Activated CD8-positive, alpha-beta memory T cell treated with anti-CD3 and anti-CD28 coated beads, Interleukin-2, amount 10 ng/mL, durations not matched to agents 7 days and 5 days (primary cell): ENCODE measurements around the gene UPK1B. TPM values are rescaled to one million over a fixed set of nuclear protein-coding genes. Genes with fewer than 3 reads are reported as not detected.
"Not testable (repeated sequence)": the region's sequence is repeated elsewhere in the genome, so short reads cannot be mapped to it uniquely, and the experiment has no call there.

Source experiments
- ATAC-seq: fragments of 150-1000 bp; cut with Tn5 transposase; one replicate; pipeline ENCODE4 v1.10.0; 2021; ENCODE audit warnings: moderate library complexity
- CTCF ChIA-PET: fragments of 350-600 bp; sonication (Branson Sonifier 250); formaldehyde crosslinking; loops from one replicate; lab custom pipeline; 2021; ENCODE audit warnings: antibody characterized with exemption; lab: Charles Lee
- DNase-seq: peaks from one replicate; pipeline ENCODE4 v3.0.0-alpha.2; 2020
- H3K27ac Mint-ChIP-seq: one replicate; pipeline ENCODE4 v1.8.0; 2021; ENCODE audit warnings: mild to moderate bottlenecking, mixed read lengths
- H3K27me3 Mint-ChIP-seq: one replicate; pipeline ENCODE4 v1.8.0; 2021; ENCODE audit warnings: mixed read lengths
- H3K36me3 Mint-ChIP-seq: one replicate; pipeline ENCODE4 v1.8.0; 2021; ENCODE audit warnings: mild to moderate bottlenecking, mixed read lengths
- H3K4me1 Mint-ChIP-seq: one replicate; pipeline ENCODE4 v1.8.0; 2021; ENCODE audit warnings: mixed read lengths
- H3K4me3 Mint-ChIP-seq: one replicate; pipeline ENCODE4 v1.8.0; 2021; ENCODE audit warnings: mild to moderate bottlenecking, moderate library complexity, mixed read lengths
- H3K9me3 Mint-ChIP-seq: one replicate; pipeline ENCODE4 v1.8.0; 2022; ENCODE audit warnings: low read depth, mixed read lengths
- total RNA-seq, 2 experiments: library from RNA; stranded (reverse); gene quantifications; one replicate each; pipeline ENCODE4 v1.2.3, GENCODE V29; 2021

UPK1B gene
- total RNA-seq, 2 experiments from 2014 or later = not detected

DNA sequence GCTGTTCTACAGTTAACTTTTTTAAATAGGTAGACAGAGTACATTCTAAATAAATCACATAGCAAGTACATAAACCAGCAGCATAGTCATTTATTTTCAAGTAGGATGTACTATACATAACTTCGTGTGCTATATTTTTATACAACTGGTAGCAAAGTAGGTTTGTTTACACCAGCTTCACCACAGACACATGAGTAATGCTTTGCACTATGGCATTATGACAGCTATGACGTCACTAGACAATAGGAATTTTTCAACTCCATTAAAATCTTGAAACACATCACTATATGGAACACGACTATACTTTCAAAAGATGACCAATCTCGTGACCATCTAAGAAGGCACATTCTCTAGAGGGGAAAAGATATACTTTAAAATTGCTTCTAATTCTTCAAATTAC is 23.9 kb upstream of the UPK1B start:
- DNase-seq (no peak), ATAC-seq (peak; percentile 39)
- CTCF ChIA-PET = interaction anchor here (1.5 kb wide), 1 partner anchor 91 kb away, joined by 3 read pairs; the partner anchor contains the start of gene B4GALT4
- Mint-ChIP-seq H3K4me1 (peaks cover 7% of the 10 kb centered on the region), H3K27me3 (peaks cover 13% of the 10 kb centered on the region), H3K9me3 (peaks cover 5% of the 10 kb centered on the region), H3K27ac (no peak overlapping the region), H3K36me3 (no peaks in the 10 kb centered on the region), H3K4me3 (no peak overlapping the region)

DNA sequence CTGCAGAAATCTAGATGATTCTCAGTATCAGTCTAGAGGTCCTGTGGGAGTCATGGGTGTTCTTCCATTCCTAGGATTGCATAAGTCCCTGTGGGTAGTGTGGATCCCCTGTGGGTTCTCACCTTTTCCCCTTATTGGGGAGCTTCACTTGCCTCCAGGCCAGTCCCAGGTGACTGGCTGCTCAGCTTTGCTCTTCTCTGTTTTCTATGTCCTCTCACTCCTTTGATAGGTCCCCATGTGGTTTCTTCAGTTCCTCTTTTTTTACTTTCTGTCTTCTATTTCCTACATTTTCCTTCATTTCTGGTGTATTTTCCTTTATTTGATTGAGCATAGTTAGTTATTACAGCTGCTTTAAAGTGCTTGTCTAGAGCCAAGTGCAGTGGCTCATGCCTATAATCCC is 16.5 kb upstream of the UPK1B start:
- ATAC-seq (no peak), DNase-seq (no peak)
- Mint-ChIP-seq H3K27me3 (peaks cover 36% of the 10 kb centered on the region), H3K9me3 (peaks cover 8% of the 10 kb centered on the region), H3K4me3 (no peak overlapping the region), H3K36me3 (no peaks in the 10 kb centered on the region), H3K4me1 (no peaks in the 10 kb centered on the region), H3K27ac (no peak overlapping the region)
- CTCF ChIA-PET = interaction anchor here (1.9 kb wide), 1 partner anchor 84 kb away, joined by 5 read pairs; the partner anchor contains the start of gene B4GALT4

DNA sequence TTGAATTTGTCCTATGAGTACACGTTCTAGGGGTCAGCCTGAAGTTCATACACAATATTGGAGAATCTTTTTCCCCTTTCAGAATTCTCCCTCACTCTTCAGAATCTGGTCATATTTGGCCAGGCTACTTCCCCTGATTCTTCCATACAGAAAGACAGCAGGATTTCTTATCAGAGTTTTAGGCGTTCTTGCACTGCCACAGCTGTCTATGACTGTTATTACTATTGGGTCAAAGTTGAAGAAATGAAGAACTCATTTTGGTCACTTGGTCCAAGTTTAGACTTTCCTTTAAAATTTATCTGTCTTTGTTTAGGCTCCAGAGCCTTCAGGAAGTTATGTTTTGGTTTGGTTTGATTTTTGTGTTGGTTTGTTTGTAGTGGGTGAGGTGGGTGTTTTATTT is 15.4 kb upstream of the UPK1B start:
- no peak for ATAC-seq
- DNase-seq = no peak
- H3K4me3 Mint-ChIP-seq = no peak overlapping the region
- CTCF ChIA-PET = no interaction called here
- H3K27me3 Mint-ChIP-seq = peaks cover 34% of the 10 kb centered on the region
- no peaks in the 10 kb centered on the region for H3K4me1 Mint-ChIP-seq
- H3K9me3 Mint-ChIP-seq = peaks cover 8% of the 10 kb centered on the region
- no peaks in the 10 kb centered on the region for H3K36me3 Mint-ChIP-seq
- H3K27ac Mint-ChIP-seq = no peak overlapping the region

DNA sequence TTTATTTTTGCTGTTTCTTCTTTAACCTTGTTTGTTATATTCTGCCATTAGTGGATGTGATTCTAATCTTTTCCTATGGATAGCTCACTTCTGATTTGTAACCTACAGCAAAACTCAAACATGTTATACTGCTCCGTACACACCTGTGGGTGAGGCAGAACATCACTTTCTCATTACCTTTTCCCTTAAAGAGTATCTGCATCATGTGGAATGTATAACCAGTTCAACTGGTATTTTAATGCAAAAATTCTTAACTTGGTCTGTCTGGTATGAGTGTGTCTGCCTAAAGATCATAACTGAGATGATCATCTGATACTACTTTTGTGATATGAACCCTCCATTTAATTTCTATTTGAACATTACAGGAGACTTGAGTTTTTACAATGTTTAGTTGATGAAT is 13.0 kb upstream of the UPK1B start:
- H3K4me1 Mint-ChIP-seq = no peaks in the 10 kb centered on the region
- no peaks in the 10 kb centered on the region for H3K36me3 Mint-ChIP-seq
- CTCF ChIA-PET = no interaction called here
- no peaks in the 10 kb centered on the region for H3K9me3 Mint-ChIP-seq
- ATAC-seq (no peak), DNase-seq (no peak)
- no peak overlapping the region for H3K4me3 Mint-ChIP-seq
- H3K27ac Mint-ChIP-seq = no peak overlapping the region
- H3K27me3 Mint-ChIP-seq = peaks cover 33% of the 10 kb centered on the region

DNA sequence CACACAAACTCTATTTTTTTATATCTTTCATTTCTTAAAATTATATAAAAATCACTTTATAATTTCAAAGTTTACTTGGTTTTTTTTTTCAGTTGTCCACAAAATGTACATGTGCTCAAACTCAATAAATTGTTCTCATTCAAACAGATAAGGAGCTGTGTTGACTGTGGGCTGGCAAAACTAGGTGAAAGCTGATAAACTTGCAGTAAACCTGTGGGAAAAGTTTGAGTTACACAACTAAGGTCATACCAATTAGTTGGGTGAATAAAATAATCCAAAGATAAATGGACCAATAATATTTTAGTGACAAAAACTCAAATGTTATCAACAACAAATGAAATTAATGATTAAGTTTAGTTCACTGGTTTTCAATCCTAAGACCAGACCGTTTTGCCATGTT is 12.6 kb upstream of the UPK1B start:
- Mint-ChIP-seq H3K4me1 (no peaks in the 10 kb centered on the region), H3K27me3 (peaks cover 32% of the 10 kb centered on the region), H3K27ac (no peak overlapping the region), H3K4me3 (no peak overlapping the region), H3K9me3 (no peaks in the 10 kb centered on the region), H3K36me3 (no peaks in the 10 kb centered on the region)
- no peak for DNase-seq
- ATAC-seq = no peak
- CTCF ChIA-PET = no interaction called here

DNA sequence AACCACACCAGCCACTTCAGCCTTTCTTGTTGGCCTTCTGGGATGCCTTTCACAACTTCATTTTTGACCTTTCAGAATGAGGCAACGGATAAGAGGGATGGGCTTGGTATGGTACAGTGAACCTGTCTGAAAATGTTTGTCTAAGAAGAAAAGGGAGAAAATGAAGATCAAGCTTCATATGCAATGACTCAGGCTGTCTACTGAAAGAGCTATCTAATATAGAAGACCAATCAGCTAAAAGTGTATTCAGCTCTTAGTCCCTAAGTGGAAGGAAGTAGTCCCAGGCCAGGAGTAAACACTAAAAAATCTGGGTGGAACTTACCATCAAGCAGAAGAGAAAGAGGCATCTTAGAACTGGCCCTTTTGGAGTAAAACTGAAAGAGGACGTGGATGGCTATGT is 12.2 kb upstream of the UPK1B start:
- H3K27me3 Mint-ChIP-seq = peaks cover 32% of the 10 kb centered on the region
- CTCF ChIA-PET = interaction anchor here (1.3 kb wide), 1 partner anchor 13 kb away, joined by 3 read pairs; the partner anchor contains the start of gene UPK1B
- H3K4me1 Mint-ChIP-seq = no peaks in the 10 kb centered on the region

DNA sequence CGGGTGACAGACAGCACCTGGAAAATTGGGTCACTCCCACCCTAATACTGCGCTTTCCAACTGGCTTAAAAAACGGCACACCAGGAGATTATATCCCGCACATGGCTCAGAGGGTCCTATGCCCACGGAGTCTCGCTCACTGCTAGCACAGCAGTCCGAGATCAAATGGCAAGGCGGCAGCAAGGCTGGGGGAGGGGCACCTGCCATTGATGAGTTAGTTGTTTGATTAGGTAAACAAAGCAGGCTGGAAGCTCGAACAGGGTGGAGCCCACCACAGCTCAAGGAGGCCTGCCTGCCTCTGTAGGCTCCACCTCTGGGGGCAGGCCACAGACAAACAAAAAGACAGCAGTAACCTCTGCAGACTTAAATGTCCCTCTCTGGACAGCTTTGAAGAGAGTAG is 8.7 kb upstream of the UPK1B start:
- ATAC-seq, DNase-seq, H3K36me3 Mint-ChIP-seq, H3K4me1 Mint-ChIP-seq, H3K4me3 Mint-ChIP-seq, CTCF ChIA-PET, H3K27ac Mint-ChIP-seq, H3K9me3 Mint-ChIP-seq: not testable (repeated sequence)
- H3K27me3 Mint-ChIP-seq = peaks cover 27% of the 10 kb centered on the region

More for the DNA sequence above, 12.2 kb upstream of the UPK1B start:
- H3K9me3 Mint-ChIP-seq = no peaks in the 10 kb centered on the region
- ATAC-seq = no peak
- DNase-seq = no peak
- no peak overlapping the region for H3K4me3 Mint-ChIP-seq
- H3K27ac Mint-ChIP-seq = no peak overlapping the region
- no peaks in the 10 kb centered on the region for H3K36me3 Mint-ChIP-seq

DNA sequence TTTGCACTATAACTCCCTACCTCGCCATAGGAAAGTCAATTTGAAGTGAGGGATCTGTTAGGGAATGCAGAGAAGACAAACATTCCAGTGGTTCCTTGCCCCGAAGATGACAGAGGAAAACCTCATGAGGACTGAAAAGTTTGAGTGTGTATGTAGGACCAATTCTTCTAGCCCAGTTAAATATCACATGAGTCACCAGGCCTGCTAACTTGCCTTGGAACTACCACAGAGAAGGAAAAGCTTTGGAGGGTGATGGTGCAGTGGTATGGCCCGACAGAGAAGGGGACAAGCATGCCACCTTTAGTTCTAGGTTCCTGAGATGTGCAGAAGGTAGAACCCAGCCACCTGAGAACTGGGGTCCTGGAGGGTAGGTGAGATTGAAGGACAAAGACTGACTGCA is 2.6 kb upstream of the UPK1B start:
- H3K4me3 Mint-ChIP-seq = no peak overlapping the region
- H3K9me3 Mint-ChIP-seq = no peaks in the 10 kb centered on the region
- H3K36me3 Mint-ChIP-seq = no peaks in the 10 kb centered on the region
- H3K27ac Mint-ChIP-seq = no peak overlapping the region
- no peaks in the 10 kb centered on the region for H3K4me1 Mint-ChIP-seq
- ATAC-seq = no peak
- no peak for DNase-seq
- CTCF ChIA-PET = no interaction called here
- peaks cover 22% of the 10 kb centered on the region for H3K27me3 Mint-ChIP-seq

DNA sequence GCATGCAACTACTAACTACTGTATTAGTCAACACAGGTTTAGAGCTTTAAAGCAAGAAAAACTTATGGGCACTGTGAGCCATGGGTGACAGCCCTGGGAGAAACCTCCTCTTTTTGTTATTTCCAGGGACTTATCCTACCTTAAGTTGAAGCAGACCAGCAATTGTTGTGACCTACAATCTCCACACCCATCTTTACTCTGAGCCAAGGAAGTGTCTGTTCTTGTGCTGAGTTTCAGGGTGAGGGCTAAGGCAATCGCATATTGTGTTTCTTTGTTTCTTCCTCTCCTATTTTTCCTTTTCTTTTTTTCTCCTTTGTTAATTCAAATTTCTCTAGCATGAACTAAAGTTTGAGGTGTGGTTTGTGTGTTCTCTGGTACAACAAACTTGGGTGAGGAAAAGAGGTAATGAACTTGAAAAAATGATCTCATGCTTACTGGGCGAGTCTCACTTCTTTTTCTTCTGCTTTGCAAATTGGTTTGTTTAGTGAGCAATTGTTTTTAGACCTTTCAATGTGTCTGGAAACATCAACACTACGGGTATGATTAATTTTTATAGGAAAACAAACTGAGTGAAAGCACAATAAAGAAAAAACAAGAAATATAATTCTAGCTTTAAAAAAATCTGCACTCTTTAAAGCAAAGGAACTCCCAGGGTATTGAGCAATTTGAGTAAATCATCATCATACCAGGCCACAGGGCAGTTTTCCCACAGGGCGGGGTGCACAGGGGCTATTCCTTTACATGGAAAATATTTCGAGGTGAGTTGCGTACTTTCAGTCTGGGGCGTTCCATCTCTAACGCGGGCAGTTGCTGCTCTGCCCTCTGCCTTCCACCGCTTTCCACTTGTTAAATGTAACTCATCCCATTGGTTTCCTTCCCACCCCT is 2.7 kb downstream of the UPK1B start:
- Mint-ChIP-seq H3K36me3 (no peaks in the 10 kb centered on the region), H3K27me3 (peaks cover 32% of the 10 kb centered on the region), H3K9me3 (no peaks in the 10 kb centered on the region), H3K4me1 (no peaks in the 10 kb centered on the region), H3K4me3 (no peak overlapping the region), H3K27ac (no peak overlapping the region)
- DNase-seq (no peak), ATAC-seq (no peak)
- CTCF ChIA-PET = no interaction called here

DNA sequence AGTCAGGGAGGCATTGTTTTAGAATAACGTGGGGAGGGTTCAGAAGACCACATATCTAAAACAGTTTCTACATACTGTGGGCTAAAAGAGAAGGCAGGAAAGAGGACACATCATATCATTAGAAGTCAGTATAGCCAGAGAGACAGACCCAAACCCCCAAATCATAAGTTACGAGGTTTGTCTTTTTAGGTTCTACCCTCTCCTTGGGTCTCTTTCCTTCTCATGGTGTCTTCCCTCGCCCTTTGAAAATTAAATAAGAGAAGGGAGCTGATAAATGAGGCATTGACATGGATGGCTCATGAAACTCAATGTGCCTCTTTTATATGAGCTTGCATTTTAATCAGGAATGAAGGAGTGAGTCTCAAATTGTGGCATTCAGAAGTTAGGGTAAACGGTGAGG is 3.4 kb downstream of the UPK1B start:
- CTCF ChIA-PET = no interaction called here
- Mint-ChIP-seq H3K36me3 (no peaks in the 10 kb centered on the region), H3K9me3 (no peaks in the 10 kb centered on the region), H3K27me3 (peaks cover 32% of the 10 kb centered on the region), H3K27ac (no peak overlapping the region), H3K4me1 (no peaks in the 10 kb centered on the region), H3K4me3 (no peak overlapping the region)
- DNase-seq (no peak), ATAC-seq (no peak)

DNA sequence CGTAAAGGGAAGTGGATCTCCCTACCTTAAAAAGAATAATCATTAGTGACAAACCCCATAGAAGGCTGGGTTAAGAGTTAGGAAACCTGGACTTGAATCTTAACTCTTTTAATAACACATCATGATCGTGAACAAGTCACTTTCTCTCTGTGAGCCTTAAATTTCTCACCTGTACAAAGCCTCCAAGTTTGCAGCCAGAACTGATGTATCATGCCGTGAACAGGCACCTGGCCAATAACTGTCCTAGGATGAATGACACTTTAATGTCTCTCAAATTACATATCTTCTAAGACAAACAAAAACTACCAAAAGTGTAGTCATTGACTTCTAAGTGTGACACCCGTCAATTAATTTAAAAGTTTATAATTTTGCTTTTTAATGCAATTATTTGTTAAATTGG is 3.9 kb downstream of the UPK1B start:
- peaks cover 32% of the 10 kb centered on the region for H3K27me3 Mint-ChIP-seq
- DNase-seq (no peak), ATAC-seq (no peak)
- CTCF ChIA-PET = no interaction called here
- H3K4me1 Mint-ChIP-seq = no peaks in the 10 kb centered on the region
- no peak overlapping the region for H3K27ac Mint-ChIP-seq
- no peak overlapping the region for H3K4me3 Mint-ChIP-seq
- H3K9me3 Mint-ChIP-seq = no peaks in the 10 kb centered on the region
- H3K36me3 Mint-ChIP-seq = no peaks in the 10 kb centered on the region

DNA sequence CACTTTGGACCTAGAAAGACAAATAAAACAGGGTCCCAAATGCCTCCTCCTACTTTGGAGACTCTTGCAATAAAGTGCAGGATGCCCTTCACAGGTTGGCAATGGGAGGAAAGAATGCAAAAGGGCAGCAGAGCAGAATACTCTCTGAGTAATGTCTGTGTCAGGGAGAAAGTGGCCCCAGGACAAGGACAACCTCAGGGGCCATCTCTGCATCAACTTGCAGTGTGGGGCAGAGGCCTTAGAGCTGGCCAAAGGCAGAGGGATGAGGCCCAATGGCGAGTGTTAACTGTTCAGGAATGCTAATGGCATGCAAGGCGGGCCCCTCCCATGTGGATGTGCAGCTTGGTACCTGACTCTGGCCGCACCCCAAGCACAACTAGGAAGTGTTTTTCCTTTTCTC is 8.4 kb downstream of the UPK1B start:
- Mint-ChIP-seq H3K27ac (no peak overlapping the region), H3K4me3 (no peak overlapping the region), H3K4me1 (no peaks in the 10 kb centered on the region), H3K9me3 (no peaks in the 10 kb centered on the region), H3K27me3 (peaks cover 5% of the 10 kb centered on the region), H3K36me3 (no peaks in the 10 kb centered on the region)
- ATAC-seq (no peak), DNase-seq (no peak)
- CTCF ChIA-PET = interaction anchor here (2.1 kb wide), 1 partner anchor 60 kb away, joined by 4 read pairs; no protein-coding TSS in a partner anchor

DNA sequence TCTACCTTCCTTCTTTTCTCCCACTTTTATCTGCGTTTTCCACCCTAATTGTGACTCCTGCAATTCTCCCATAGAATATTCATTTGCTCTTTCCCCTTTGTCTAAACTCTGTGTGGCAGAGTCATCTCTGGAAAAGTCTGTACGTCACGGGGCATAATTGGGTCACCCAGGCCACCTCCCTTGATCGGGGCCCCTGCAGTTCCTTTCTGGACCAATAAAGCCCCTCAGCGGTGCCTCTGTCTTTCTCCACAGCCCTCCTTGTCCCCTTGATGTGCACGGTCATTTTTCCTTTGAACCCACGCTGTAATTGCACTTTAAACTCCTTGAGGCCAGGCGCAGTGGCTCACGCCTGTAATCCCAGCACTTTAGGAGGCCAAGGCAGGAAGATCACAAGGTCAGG is 10.7 kb downstream of the UPK1B start:
- CTCF ChIA-PET = no interaction called here
- DNase-seq (no peak), ATAC-seq (no peak)

More for the DNA sequence above, 10.7 kb downstream of the UPK1B start:
- H3K36me3 Mint-ChIP-seq = no peaks in the 10 kb centered on the region
- H3K27ac Mint-ChIP-seq = no peak overlapping the region
- H3K4me3 Mint-ChIP-seq = no peak overlapping the region
- no peaks in the 10 kb centered on the region for H3K4me1 Mint-ChIP-seq
- no peaks in the 10 kb centered on the region for H3K9me3 Mint-ChIP-seq
- peaks cover 2% of the 10 kb centered on the region for H3K27me3 Mint-ChIP-seq
